ENCODE results near the gene TXLNB. TPM values are rescaled to one million over a fixed set of nuclear protein-coding genes. Genes with fewer than 3 reads are reported as not detected.

Gene TXLNB
- total RNA-seq, 2 donors from 2014 or later, result 0.22 to 0.29 TPM

- Histone ChIP-seq H3K9ac (ENCODE audit: low read depth in 2 of 2, low read length in 2 of 2) (no peak overlapping the region), H3K4me1 (no peaks in the 10 kb centered on the region), H3K36me3 (no peaks in the 10 kb centered on the region), H3K4me3 (no peak overlapping the region), H3K27ac (no peak overlapping the region), H3K9me3 (no peaks in the 10 kb centered on the region), H3K27me3 (no peaks in the 10 kb centered on the region)
- intact Hi-C loops (cut with DNase I), result no loop called here
- DNase-seq, result no peak
- no peak for TF ChIP-seq CTCF (IDR thresholded peaks at IDR 0.05)
Measured at GRCh38 chr6:139329224-139329623, 37.4 kb upstream of the TXLNB start.

- H3K36me3 ChIP-seq, result no peaks in the 10 kb centered on the region
- TF ChIP-seq CTCF (IDR thresholded peaks at IDR 0.05), result no peak
- no peak for DNase-seq
- no peak overlapping the region for H3K9ac ChIP-seq (ENCODE audit: low read depth in 2 of 2, low read length in 2 of 2)
- H3K4me1 ChIP-seq, result no peaks in the 10 kb centered on the region
- H3K4me3 ChIP-seq, result no peak overlapping the region
- no peak overlapping the region for H3K27ac ChIP-seq
- no peaks in the 10 kb centered on the region for H3K27me3 ChIP-seq
- intact Hi-C loops (cut with DNase I), result no loop called here
- H3K9me3 ChIP-seq, result no peaks in the 10 kb centered on the region
Measured at GRCh38 chr6:139327038-139327437, 35.2 kb upstream of the TXLNB start.

- no peak for DNase-seq
- Histone ChIP-seq H3K9me3 (no peaks in the 10 kb centered on the region), H3K27me3 (no peaks in the 10 kb centered on the region), H3K4me1 (no peaks in the 10 kb centered on the region), H3K4me3 (no peak overlapping the region), H3K27ac (no peak overlapping the region), H3K36me3 (no peaks in the 10 kb centered on the region), H3K9ac (ENCODE audit: low read depth in 2 of 2, low read length in 2 of 2) (peak overlapping the region in 1 of 2 donors; percentile 12)
- intact Hi-C loops (cut with DNase I), result no loop called here
- no peak for TF ChIP-seq CTCF (IDR thresholded peaks at IDR 0.05)
Measured at GRCh38 chr6:139325686-139326085, 33.9 kb upstream of the TXLNB start.

GRCh38 chr6:139325125-139325524, 33.3 kb upstream of the TXLNB start:
- Histone ChIP-seq H3K27me3 (no peaks in the 10 kb centered on the region), H3K9me3 (no peaks in the 10 kb centered on the region), H3K27ac (peak overlapping the region; percentile 30), H3K4me3 (no peak overlapping the region), H3K9ac (ENCODE audit: low read depth in 2 of 2, low read length in 2 of 2) (no peak overlapping the region), H3K36me3 (no peaks in the 10 kb centered on the region), H3K4me1 (no peaks in the 10 kb centered on the region)
- no peak for DNase-seq
- intact Hi-C loops (cut with DNase I), result no loop called here
- TF ChIP-seq CTCF (IDR thresholded peaks at IDR 0.05), result no peak

GRCh38 chr6:139324301-139324555, 32.4 kb upstream of the TXLNB start:
- Histone ChIP-seq H3K36me3 (no peaks in the 10 kb centered on the region), H3K4me1 (no peaks in the 10 kb centered on the region), H3K27me3 (no peaks in the 10 kb centered on the region), H3K9ac (ENCODE audit: low read depth in 2 of 2, low read length in 2 of 2) (no peak overlapping the region), H3K4me3 (no peak overlapping the region), H3K27ac (peak overlapping the region; percentile 30), H3K9me3 (no peaks in the 10 kb centered on the region)
- TF ChIP-seq CTCF (IDR thresholded peaks at IDR 0.05), result no peak
- no peak for DNase-seq
- intact Hi-C loops (cut with DNase I), result no loop called here

All from colonic mucosa (tissue), 4 donors.